ENCODE data around the gene BPTF. TPM values are rescaled to one million over a fixed set of nuclear protein-coding genes. Genes with fewer than 3 reads are reported as not detected.

BPTF gene, protein sequence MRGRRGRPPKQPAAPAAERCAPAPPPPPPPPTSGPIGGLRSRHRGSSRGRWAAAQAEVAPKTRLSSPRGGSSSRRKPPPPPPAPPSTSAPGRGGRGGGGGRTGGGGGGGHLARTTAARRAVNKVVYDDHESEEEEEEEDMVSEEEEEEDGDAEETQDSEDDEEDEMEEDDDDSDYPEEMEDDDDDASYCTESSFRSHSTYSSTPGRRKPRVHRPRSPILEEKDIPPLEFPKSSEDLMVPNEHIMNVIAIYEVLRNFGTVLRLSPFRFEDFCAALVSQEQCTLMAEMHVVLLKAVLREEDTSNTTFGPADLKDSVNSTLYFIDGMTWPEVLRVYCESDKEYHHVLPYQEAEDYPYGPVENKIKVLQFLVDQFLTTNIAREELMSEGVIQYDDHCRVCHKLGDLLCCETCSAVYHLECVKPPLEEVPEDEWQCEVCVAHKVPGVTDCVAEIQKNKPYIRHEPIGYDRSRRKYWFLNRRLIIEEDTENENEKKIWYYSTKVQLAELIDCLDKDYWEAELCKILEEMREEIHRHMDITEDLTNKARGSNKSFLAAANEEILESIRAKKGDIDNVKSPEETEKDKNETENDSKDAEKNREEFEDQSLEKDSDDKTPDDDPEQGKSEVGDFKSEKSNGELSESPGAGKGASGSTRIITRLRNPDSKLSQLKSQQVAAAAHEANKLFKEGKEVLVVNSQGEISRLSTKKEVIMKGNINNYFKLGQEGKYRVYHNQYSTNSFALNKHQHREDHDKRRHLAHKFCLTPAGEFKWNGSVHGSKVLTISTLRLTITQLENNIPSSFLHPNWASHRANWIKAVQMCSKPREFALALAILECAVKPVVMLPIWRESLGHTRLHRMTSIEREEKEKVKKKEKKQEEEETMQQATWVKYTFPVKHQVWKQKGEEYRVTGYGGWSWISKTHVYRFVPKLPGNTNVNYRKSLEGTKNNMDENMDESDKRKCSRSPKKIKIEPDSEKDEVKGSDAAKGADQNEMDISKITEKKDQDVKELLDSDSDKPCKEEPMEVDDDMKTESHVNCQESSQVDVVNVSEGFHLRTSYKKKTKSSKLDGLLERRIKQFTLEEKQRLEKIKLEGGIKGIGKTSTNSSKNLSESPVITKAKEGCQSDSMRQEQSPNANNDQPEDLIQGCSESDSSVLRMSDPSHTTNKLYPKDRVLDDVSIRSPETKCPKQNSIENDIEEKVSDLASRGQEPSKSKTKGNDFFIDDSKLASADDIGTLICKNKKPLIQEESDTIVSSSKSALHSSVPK (N-terminal part only)
- total RNA-seq (ENCODE audit: low replicate concordance): 95.6 and 129 TPM in 2 replicates

DNA sequence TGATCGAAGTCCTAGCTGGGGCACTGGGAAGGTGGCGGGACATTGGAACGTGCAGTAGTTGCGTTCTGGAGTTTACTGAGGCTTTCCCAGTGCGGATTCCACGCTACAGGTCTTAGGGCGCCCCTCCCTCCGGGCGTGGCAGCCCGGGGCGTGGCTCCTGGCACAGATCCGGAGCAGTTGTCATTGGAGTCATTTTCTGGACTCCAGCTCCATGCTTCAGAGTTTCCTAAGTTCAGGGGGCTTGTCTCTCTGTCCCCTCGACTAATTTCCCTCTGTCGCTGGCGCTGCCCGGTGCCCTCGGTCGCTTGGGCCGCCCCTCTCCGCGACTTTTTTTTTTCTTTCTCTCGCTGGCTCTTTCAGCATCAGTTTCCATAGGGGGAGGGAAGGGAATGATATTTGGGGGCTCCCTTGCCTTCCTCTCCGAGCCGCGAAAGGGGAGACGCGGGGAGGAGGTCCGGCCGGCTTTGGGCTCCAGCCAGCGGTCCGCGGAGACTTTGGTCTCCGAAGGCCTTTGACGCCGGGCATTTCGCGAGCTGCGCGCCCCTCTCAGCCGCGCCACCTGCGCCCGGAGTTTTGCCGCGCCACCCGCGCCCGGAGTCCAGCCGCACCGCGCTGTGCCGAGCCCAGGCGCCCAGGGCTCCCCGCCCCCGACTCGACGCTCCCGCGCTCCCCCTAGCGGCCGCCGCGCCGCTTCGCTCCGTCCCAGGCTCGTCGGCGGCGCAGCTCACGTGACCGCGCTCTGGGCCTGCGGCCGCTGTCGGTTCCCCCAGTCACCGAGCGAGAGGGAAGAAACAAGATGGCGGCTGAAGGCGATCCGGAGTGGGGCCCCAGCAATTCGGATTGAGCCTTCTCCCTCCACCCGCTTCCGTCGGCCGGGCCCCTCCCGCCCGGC, at the start of gene BPTF:
Gene BPTF (plus strand): TSS at position 769 of the 892 bp plus-strand sequence. CDS start 222 bp downstream, outside the sequence.
- peaks cover 3% of the 10 kb centered on the region for H3K36me3 Mint-ChIP-seq
- peaks cover 5% of the 10 kb centered on the region for H3K27me3 Mint-ChIP-seq (ENCODE audit: insufficient read depth, low read depth)
- Histone ChIP-seq H3K9ac (peak within 1 kb of the TSS; percentile 63), H3K9me3 (ENCODE audit: low read depth) (no peaks in the 10 kb centered on the region), H4K20me1 (ENCODE audit: low read depth) (peaks cover 29% of the 10 kb centered on the region), H3K4me2 (peak within 1 kb of the TSS; percentile 91), H3K4me3 (peak within 1 kb of the TSS; percentile 73), H3F3A (ENCODE audit: low read depth) (peaks cover 25% of the 10 kb centered on the region), H2AFZ (replicated peaks) (peak within 1 kb of the TSS; percentile 94), H3K27ac (peak within 1 kb of the TSS; percentile 96), H3K27me3 (peaks cover 12% of the 10 kb centered on the region), H3K36me3 (no peaks in the 10 kb centered on the region), H3K4me1 (peaks cover 26% of the 10 kb centered on the region), H3K79me2 (ENCODE audit: low read depth) (peaks cover 41% of the 10 kb centered on the region)
- peak within 1 kb of the TSS; percentile 99 for H3K27ac Mint-ChIP-seq
- TF ChIP-seq EZH2 (IDR thresholded peaks at IDR 0.05) (no peak), EZH2phosphoT487 (IDR thresholded peaks at IDR 0.05) (no peak)
- TF ChIP-seq, protein P1, sequence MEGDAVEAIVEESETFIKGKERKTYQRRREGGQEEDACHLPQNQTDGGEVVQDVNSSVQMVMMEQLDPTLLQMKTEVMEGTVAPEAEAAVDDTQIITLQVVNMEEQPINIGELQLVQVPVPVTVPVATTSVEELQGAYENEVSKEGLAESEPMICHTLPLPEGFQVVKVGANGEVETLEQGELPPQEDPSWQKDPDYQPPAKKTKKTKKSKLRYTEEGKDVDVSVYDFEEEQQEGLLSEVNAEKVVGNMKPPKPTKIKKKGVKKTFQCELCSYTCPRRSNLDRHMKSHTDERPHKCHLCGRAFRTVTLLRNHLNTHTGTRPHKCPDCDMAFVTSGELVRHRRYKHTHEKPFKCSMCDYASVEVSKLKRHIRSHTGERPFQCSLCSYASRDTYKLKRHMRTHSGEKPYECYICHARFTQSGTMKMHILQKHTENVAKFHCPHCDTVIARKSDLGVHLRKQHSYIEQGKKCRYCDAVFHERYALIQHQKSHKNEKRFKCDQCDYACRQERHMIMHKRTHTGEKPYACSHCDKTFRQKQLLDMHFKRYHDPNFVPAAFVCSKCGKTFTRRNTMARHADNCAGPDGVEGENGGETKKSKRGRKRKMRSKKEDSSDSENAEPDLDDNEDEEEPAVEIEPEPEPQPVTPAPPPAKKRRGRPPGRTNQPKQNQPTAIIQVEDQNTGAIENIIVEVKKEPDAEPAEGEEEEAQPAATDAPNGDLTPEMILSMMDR (IDR thresholded peaks at IDR 0.05): peak; percentile 89
- peak within 1 kb of the TSS; percentile 97 for H3K4me3 Mint-ChIP-seq
- H3K9me3 Mint-ChIP-seq: no peaks in the 10 kb centered on the region
- H3K4me1 Mint-ChIP-seq: peaks cover 24% of the 10 kb centered on the region
- DNase-seq (ENCODE audit: low spot score): peak; percentile 97

DNA sequence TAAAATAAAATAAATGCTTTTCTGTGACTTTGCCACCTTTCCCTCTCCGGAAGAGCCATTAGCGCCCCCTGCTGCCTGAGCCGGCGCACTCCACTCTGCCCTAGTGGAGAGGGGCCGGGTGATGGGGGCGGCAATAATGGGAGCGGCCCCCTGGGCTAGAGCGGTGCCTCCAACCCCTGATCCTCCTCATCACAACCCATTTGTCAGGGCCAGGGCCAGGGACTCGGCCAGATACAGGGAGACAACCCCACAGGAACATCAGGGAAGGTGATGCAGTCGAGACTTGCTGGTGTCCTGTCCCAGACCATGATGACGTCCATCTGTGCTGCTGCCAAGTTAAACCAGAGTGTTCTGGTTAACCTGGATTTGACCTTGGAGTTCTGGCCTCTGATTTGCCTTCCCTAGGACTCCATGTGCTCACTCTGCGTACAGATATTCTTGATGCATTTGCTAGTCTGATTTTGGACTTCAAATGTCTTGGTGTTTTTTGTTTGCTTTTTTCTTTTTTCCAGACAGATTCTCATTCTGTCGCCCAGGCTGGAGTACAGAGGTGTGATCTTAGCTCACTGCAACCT, 46.1 kb upstream of the BPTF start:
- no peak overlapping the region for H3K9ac ChIP-seq
- H3K27ac Mint-ChIP-seq: no peak overlapping the region
- no peaks in the 10 kb centered on the region for H4K20me1 ChIP-seq (ENCODE audit: low read depth)
- no peaks in the 10 kb centered on the region for H3K79me2 ChIP-seq (ENCODE audit: low read depth)
- H3K4me3 ChIP-seq: no peak overlapping the region
- DNase-seq (ENCODE audit: low spot score): peak; percentile 65
- no peaks in the 10 kb centered on the region for H3K36me3 ChIP-seq
- no peaks in the 10 kb centered on the region for H3K4me1 ChIP-seq
- H3K27me3 ChIP-seq: no peaks in the 10 kb centered on the region
- H2AFZ ChIP-seq (replicated peaks): no peak overlapping the region
- H3K9me3 Mint-ChIP-seq: no peaks in the 10 kb centered on the region
- H3K4me3 Mint-ChIP-seq: peak overlapping the region; percentile 50
- H3K27me3 Mint-ChIP-seq (ENCODE audit: insufficient read depth, low read depth): no peaks in the 10 kb centered on the region
- H3F3A ChIP-seq (ENCODE audit: low read depth): no peaks in the 10 kb centered on the region
- H3K9me3 ChIP-seq (ENCODE audit: low read depth): no peaks in the 10 kb centered on the region
- no peaks in the 10 kb centered on the region for H3K4me1 Mint-ChIP-seq
- H3K4me2 ChIP-seq: no peak overlapping the region
- H3K27ac ChIP-seq: no peak overlapping the region
- TF ChIP-seq, protein P1 (IDR thresholded peaks at IDR 0.05): peak; percentile 75
- TF ChIP-seq EZH2 (IDR thresholded peaks at IDR 0.05) (no peak), EZH2phosphoT487 (IDR thresholded peaks at IDR 0.05) (no peak)
- no peaks in the 10 kb centered on the region for H3K36me3 Mint-ChIP-seq
